ENCODE results near the gene GALNT14.

Gene GALNT14

GRCh38 chr2:30960213-30960612 is 178.0 kb downstream of the GALNT14 start:
- DNase-seq (ENCODE audit: extremely low read depth, low read depth): no peak
- H3K4me3 ChIP-seq (replicated peaks; ENCODE audit: low read depth, low read length): no peak overlapping the region
- TF ChIP-seq CTCF (IDR thresholded peaks at IDR 0.05; ENCODE audit: low read depth, low read length, missing control alignments): no peak

- TF ChIP-seq CTCF (IDR thresholded peaks at IDR 0.05; ENCODE audit: low read depth, low read length, missing control alignments): no peak
- DNase-seq (ENCODE audit: extremely low read depth, low read depth): no peak
- no peak overlapping the region for H3K4me3 ChIP-seq (replicated peaks; ENCODE audit: low read depth, low read length)
These were observed 178.6 kb downstream of the GALNT14 start for GRCh38 chr2:30959653-30960052.

GRCh38 chr2:30958918-30959265 is 179.3 kb downstream of the GALNT14 start:
- no peak for TF ChIP-seq CTCF (IDR thresholded peaks at IDR 0.05; ENCODE audit: low read depth, low read length, missing control alignments)

GRCh38 chr2:30958193-30958917 is 179.9 kb downstream of the GALNT14 start:
- TF ChIP-seq CTCF (IDR thresholded peaks at IDR 0.05; ENCODE audit: low read depth, low read length, missing control alignments): no peak
- H3K4me3 ChIP-seq (replicated peaks; ENCODE audit: low read depth, low read length): no peak overlapping the region
- no peak for DNase-seq (ENCODE audit: extremely low read depth, low read depth)

More at GRCh38 chr2:30958918-30959265, 179.3 kb downstream of the GALNT14 start:
- no peak for DNase-seq (ENCODE audit: extremely low read depth, low read depth)
- H3K4me3 ChIP-seq (replicated peaks; ENCODE audit: low read depth, low read length): no peak overlapping the region

- H3K4me3 ChIP-seq (replicated peaks; ENCODE audit: low read depth, low read length): no peak overlapping the region
- no peak for DNase-seq (ENCODE audit: extremely low read depth, low read depth)
- TF ChIP-seq CTCF (IDR thresholded peaks at IDR 0.05; ENCODE audit: low read depth, low read length, missing control alignments): no peak
These were observed 180.6 kb downstream of the GALNT14 start for GRCh38 chr2:30957591-30957990.

GRCh38 chr2:30956995-30957394 is 181.2 kb downstream of the GALNT14 start:
- TF ChIP-seq CTCF (IDR thresholded peaks at IDR 0.05; ENCODE audit: low read depth, low read length, missing control alignments): no peak
- no peak for DNase-seq (ENCODE audit: extremely low read depth, low read depth)
- no peak overlapping the region for H3K4me3 ChIP-seq (replicated peaks; ENCODE audit: low read depth, low read length)

Measured in HFF-Myc (cell line).